Dedifferentiated amniotic fluid mesenchymal stem cell (primary cell): ENCODE results near the gene HIF3A.
A peak's percentile ranks its signal among the peaks of the same experiment; 100 is the strongest.
"Not testable (repeated sequence)": the region's sequence is repeated elsewhere in the genome, so short reads cannot be mapped to it uniquely, and the experiment has no call there.

Source experiments
- DNase-seq: peaks from one replicate; pipeline ENCODE4 v3.0.0-alpha.2; 2016; ENCODE audit errors: extremely low spot score

The HIF3A gene

GRCh38 chr19:46296722-46297461, at the start of gene HIF3A:
TSS of gene HIF3A (plus strand) at chr19:46297042. CDS start at chr19:46297077, 35 bp downstream.
- no peak for DNase-seq

GRCh38 chr19:46250076-46250735, 46.6 kb upstream of the HIF3A start:
- DNase-seq: no peak

- no peak for DNase-seq
Measured at GRCh38 chr19:46251416-46251815, 45.4 kb upstream of the HIF3A start.

GRCh38 chr19:46254776-46255175, 42.1 kb upstream of the HIF3A start:
- no peak for DNase-seq

- no peak for DNase-seq
Measured at GRCh38 chr19:46256855-46257254, 40.0 kb upstream of the HIF3A start.

GRCh38 chr19:46261501-46261900, 35.3 kb upstream of the HIF3A start:
- not testable (repeated sequence) for DNase-seq

GRCh38 chr19:46262684-46263296, 34.1 kb upstream of the HIF3A start:
- not testable (repeated sequence) for DNase-seq

GRCh38 chr19:46264801-46265200, 32.0 kb upstream of the HIF3A start:
- DNase-seq: not testable (repeated sequence)

- DNase-seq: peak; percentile 82
Measured at GRCh38 chr19:46265217-46265828, 31.5 kb upstream of the HIF3A start.

GRCh38 chr19:46269101-46269500, 27.7 kb upstream of the HIF3A start:
- DNase-seq: no peak

GRCh38 chr19:46270521-46271256, 26.2 kb upstream of the HIF3A start:
- DNase-seq: no peak

GRCh38 chr19:46271481-46272197, 25.2 kb upstream of the HIF3A start:
- peak; percentile 43 for DNase-seq

- not testable (repeated sequence) for DNase-seq
Measured at GRCh38 chr19:46273931-46274330, 22.9 kb upstream of the HIF3A start.

- DNase-seq: no peak
Measured at GRCh38 chr19:46279177-46279576, 17.7 kb upstream of the HIF3A start.

GRCh38 chr19:46283771-46284170, 13.1 kb upstream of the HIF3A start:
- DNase-seq: no peak

- no peak for DNase-seq
Measured at GRCh38 chr19:46284635-46285034, 12.2 kb upstream of the HIF3A start.

GRCh38 chr19:46287585-46287984, 9.3 kb upstream of the HIF3A start:
- no peak for DNase-seq

- peak; percentile 28 for DNase-seq
Measured at GRCh38 chr19:46288896-46289588, 7.8 kb upstream of the HIF3A start.

GRCh38 chr19:46289724-46290619, 6.9 kb upstream of the HIF3A start:
- no peak for DNase-seq
